T-helper 1 cell (primary cell): Measurements from ENCODE around the gene MAG.
"Not testable (repeated sequence)": the region's sequence is repeated elsewhere in the genome, so short reads cannot be mapped to it uniquely, and the experiment has no call there.

Experiments
- DNase-seq, 5 donors: peaks; one replicate each; pipeline ENCODE4 v3.0.0-alpha.2; 2012 to 2020

The MAG gene

GRCh38 chr19:35346193-35347052 lies 54.5 kb downstream of the MAG start:
- DNase-seq = peak; percentile 50 to 68 (median 63)

GRCh38 chr19:35347171-35347929 lies 55.4 kb downstream of the MAG start, which contains the start of gene FFAR1:
Gene FFAR1, plus strand, starts transcription at chr19:35347902. Its CDS starts 3,650 bp downstream, at chr19:35351552.
- DNase-seq = peak in 3 of 5 donors; percentile 26 to 66 (median 32)

DNA sequence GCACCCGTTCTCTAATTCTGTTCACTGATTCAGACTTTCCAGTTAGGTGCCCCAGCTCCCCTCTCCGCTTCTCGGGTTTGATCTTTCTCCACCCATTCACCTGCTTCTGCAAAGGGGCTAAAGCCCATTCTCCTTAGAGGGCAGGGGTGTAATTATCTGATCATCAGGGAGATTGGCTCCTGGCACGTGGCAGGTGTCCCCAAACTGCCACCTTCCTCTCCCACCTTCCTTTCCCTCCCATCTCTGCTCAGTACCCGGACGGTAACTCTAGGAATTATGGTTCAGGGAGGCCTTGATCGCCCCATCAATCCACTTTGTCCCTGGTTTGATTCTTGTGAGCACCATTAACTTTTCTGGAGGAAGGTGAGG lies 56.0 kb downstream of the MAG start:
- DNase-seq = no peak

GRCh38 chr19:35348911-35349611 lies 57.1 kb downstream of the MAG start:
- no peak for DNase-seq

DNA sequence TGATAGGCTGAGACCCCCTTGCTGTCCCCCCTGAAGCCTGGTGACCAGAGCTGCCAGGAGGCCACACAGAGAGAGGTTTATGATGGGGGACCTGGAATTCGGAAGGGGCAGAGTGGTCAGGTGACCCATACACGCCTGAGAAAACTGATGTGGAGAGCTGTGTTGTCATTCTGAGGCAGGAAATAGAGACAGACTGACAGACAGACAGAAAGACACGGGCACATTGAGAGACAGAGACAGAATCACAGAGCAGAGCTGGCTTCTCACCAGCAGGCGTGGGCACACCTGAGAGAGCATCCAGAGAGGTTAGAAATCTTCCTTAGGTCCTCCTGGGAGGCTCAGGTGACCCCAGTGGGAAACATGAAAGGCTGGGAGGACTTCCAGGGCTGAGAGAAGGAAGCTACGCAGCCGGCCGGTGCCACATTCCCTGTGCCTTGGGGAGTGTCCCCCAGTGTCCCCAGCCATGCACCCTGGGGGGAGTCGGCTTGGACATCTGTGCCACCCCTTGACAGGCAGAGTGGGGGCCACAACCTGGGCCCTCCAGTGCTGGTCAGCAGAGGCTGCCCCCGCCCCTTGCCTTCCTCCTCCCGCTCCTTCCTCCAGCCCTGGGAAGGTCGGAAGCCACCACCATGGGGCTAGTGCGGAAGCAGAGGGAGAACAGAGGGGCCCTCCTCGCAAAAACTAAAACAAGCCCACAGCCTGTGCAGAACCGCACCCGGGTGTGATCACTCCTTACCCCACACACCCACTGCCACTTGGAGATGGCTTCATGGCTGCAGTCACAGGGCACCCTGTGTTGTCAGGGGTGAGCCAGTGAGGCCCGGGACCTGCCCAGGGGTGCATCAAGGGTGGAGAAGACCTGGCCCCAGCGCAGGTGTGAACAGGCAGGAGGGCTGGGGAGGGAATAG lies 57.9 kb downstream of the MAG start:
- no peak for DNase-seq

GRCh38 chr19:35350591-35350990 lies 58.6 kb downstream of the MAG start:
- DNase-seq = no peak

DNA sequence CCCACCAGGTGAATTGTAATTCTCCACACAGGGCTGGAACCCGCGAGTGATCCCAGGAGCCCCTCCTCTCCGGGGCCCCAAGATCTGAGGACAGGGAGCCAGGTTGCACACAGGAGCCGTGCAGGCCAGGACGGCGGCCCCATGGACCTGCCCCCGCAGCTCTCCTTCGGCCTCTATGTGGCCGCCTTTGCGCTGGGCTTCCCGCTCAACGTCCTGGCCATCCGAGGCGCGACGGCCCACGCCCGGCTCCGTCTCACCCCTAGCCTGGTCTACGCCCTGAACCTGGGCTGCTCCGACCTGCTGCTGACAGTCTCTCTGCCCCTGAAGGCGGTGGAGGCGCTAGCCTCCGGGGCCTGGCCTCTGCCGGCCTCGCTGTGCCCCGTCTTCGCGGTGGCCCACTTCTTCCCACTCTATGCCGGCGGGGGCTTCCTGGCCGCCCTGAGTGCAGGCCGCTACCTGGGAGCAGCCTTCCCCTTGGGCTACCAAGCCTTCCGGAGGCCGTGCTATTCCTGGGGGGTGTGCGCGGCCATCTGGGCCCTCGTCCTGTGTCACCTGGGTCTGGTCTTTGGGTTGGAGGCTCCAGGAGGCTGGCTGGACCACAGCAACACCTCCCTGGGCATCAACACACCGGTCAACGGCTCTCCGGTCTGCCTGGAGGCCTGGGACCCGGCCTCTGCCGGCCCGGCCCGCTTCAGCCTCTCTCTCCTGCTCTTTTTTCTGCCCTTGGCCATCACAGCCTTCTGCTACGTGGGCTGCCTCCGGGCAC lies 59.6 kb downstream of the MAG start:
- DNase-seq = no peak

GRCh38 chr19:35352177-35352447 lies 60.2 kb downstream of the MAG start:
- DNase-seq = no peak

DNA sequence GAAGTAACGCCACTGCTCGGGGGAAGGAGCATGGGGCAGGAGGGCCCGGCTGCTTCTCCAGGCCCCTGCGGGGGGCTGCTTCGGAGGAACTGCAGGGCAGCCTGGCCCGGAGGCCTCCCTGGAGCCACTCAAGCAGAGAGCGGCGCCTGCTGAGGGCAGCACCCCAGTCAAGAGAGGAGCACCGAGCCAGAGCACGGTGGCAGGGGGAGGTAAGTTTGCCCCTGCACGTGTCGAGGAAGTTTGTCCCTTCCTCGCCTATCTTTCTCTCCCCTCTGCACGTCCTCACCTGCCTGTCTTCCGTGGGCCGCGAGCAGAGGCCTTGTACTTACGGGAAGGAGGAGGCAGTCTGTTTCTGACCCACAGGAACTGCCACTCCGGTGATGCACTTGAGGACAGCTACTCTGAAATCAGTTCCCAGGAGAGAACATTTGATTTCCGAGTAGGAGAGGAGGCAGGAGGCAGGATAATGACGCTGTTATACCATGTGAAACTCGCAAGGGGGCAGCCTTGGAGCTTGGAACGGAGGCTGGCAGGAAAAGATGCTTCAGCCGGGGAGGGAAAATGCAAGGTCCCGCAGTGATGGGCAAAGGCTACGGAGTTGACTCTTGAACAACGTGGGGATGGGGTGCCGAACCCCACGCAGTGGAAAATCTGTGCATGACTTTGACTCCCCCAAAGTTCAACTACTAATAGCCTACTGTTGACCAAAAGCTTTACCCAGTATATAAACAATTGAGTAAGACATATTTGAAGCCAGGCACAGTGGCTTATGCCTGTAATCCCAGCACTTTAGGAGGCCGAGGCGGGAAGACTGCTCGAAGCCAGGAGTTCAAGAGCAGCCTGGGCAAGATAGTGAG lies 60.7 kb downstream of the MAG start:
- peak; percentile 38 to 70 (median 55) for DNase-seq

- no peak for DNase-seq
Measured at GRCh38 chr19:35353635-35354034, 61.7 kb downstream of the MAG start.

DNA sequence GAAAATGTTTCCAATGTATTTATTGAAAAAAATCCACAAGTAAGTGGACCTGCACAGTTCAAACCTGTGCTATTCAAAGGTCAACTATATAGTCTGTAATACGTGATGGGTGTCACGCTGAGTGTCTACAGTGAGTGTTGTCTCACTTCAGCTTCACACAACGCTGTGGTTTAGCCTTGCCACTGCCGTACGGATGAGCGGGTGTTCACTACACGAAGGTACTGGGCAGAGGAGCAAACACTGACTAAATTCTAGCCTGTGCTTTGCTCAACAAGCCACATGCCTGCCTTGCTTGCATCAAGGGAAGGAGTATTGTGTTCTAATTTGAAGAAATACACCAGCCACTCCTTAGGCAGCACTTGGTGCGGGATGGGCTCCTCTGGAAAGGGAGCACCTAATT lies 62.9 kb downstream of the MAG start:
- DNase-seq = no peak

GRCh38 chr19:35355791-35356460 lies 64.0 kb downstream of the MAG start:
- no peak for DNase-seq

DNA sequence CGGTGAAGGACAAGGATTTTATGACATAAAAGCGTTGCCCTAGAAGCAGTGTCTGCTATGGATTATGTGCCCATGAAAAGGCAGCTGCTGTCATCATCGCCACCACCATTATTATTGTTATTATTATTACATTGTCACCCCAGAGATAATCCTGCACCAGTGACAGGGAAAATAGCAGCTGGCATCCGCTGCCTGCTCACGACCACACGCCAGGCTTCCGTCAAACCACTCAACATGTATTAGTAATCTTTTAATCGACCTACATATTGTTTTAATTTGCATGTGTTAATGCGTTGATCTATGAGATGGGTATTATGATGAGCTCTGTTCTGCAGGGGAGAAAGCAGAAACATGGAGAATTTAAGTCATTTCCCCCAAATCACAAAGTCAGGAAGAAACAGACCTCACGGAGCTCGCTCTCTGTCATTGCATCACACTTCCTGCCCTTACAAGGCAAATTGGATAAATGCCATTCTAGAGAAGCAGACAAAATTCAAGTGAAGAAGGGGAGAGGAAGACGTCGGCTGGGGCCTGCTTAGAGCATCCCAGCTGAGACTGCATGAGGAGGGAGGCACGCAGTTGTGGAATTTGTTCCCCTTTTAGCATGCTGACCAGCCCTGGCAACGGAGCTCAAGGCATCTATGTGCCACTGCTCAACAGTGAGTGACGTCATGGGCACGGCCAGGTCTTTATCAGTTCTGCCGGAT lies 66.1 kb downstream of the MAG start, which contains the start of gene FFAR3:
Gene FFAR3, plus strand, starts transcription at position 594 of the 707 bp plus-strand sequence. CDS start 431 bp downstream, outside the sequence.
- peak in 1 of 5 donors; percentile 42 for DNase-seq

DNA sequence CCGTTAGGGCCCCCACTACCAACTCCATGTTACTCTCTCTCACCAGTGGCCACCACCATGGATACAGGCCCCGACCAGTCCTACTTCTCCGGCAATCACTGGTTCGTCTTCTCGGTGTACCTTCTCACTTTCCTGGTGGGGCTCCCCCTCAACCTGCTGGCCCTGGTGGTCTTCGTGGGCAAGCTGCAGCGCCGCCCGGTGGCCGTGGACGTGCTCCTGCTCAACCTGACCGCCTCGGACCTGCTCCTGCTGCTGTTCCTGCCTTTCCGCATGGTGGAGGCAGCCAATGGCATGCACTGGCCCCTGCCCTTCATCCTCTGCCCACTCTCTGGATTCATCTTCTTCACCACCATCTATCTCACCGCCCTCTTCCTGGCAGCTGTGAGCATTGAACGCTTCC lies 66.9 kb downstream of the MAG start:
- not testable (repeated sequence) for DNase-seq

DNA sequence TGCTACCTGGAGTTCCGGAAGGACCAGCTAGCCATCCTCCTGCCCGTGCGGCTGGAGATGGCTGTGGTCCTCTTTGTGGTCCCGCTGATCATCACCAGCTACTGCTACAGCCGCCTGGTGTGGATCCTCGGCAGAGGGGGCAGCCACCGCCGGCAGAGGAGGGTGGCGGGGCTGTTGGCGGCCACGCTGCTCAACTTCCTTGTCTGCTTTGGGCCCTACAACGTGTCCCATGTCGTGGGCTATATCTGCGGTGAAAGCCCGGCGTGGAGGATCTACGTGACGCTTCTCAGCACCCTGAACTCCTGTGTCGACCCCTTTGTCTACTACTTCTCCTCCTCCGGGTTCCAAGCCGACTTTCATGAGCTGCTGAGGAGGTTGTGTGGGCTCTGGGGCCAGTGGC lies 67.4 kb downstream of the MAG start:
- DNase-seq = not testable (repeated sequence)

GRCh38 chr19:35360081-35360480 lies 68.1 kb downstream of the MAG start:
- not testable (repeated sequence) for DNase-seq

DNA sequence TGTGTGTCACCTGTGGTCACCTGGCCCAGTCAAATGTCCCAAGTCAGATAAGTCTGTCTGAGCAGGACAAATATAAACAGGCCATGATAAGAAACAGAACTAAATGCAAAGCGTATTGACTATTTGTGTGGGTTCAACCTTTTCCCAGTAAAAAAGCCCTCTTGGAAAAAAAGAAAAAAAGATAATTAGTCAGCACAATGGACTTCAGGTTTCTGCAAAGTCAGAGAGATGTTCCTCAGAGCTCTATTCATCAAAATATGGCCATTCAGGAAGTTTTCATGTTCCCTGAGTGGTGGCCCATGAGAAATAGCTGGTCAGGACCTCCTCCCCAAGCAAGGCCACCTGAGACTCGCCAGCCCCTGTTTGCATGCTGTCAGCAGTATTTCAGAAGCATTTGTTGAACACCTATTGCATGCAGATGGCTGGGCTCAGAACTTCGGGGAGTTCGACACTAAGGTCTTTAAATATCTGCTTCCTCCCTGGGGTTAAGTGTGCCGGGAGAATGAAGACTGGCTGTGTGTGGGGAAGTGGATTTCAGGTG lies 69.0 kb downstream of the MAG start:
- no peak for DNase-seq

DNA sequence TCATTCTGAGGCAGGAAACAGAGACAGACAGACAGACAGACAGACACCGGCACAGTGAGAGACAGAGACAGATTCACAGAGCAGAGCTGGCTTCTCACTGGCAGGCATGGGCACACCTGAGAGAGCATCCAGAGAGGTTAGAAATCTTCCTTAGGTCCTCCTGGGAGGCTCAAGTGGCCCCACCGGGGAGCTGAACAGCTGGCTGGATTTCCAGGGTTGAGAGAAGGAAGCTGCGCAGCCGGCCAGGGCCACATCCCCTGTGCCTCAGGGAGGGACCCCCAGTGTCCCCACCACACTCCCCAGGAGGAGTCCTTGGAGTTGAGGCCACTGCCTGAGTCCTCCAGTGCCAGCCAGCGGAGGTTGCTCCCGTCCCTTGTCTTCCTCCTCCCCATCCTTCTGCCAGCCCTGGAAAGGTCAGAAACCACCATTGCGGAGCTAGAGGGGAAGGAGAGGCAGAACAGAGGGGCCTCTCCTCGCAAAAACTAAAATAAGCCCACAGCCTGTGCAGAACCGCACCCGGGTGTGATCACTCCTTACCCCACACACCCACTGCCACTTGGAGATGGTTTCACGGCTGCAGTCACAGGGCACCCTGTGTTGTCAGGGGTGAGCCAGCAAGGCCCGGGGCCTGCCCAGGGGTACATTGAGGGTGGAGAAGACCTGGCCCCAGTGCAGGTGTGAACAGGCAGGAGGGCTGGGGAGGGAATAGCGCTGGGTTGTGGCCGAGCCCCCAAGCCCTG lies 70.5 kb downstream of the MAG start:
- no peak for DNase-seq
